Thyroid gland (tissue), 4 donors: ENCODE data around the gene INKA2. TPM values are rescaled to one million over a fixed set of nuclear protein-coding genes. Genes with fewer than 3 reads are reported as not detected.

Source experiments
- DNase-seq, 2 donors: peaks; one replicate each; pipeline ENCODE4 v3.0.0-alpha.2; 2019
- H3K27ac ChIP-seq, 3 donors: fragments of 200-600 bp; sonication (generic); 1 replicate in 2 of 3; 2 replicates in 1 of 3; pipeline ENCODE4 v1.5.1; 2016 to 2019; ENCODE audit warnings: mild to moderate bottlenecking in 1 of 3, moderate library complexity in 1 of 3
- H3K27me3 ChIP-seq: fragments of 200-600 bp; sonication (generic); one replicate; pipeline ENCODE4 v1.5.1; 2019
- H3K36me3 ChIP-seq, 2 donors: fragments of 200-600 bp; sonication (generic); one replicate each; pipeline ENCODE4 v1.5.1; 2016 to 2019
- H3K4me1 ChIP-seq, 2 donors: fragments of 200-600 bp; sonication (generic); one replicate each; pipeline ENCODE4 v1.5.1; 2017 to 2019
- H3K4me3 ChIP-seq, 3 donors: fragments of 200-600 bp; sonication (generic); replicated peaks in 1 of 3; 1 replicate in 2 of 3; 2 replicates in 1 of 3; pipeline ENCODE4 v1.5.1; 2016; ENCODE audit warnings: mild to moderate bottlenecking in 1 of 3
- H3K9me3 ChIP-seq: fragments of 200-600 bp; sonication (generic); one replicate; pipeline ENCODE4 v1.5.1; 2017
- CTCF ChIP-seq, 6 experiments: fragments of 200-600 bp in 3 of 6; fragments of 450-650 bp in 3 of 6; sonication (generic) in 3 of 6; IDR thresholded peaks; one replicate each; pipeline ENCODE4 v1.5.1; 2016 to 2019; ENCODE audit warnings: antibody characterized with exemption in 6 of 6, mild to moderate bottlenecking in 2 of 6, inconsistent platforms in 1 of 6, moderate library complexity in 1 of 6
- POLR2A ChIP-seq, 2 donors: fragments of 450-650 bp; IDR thresholded peaks; one replicate each; pipeline ENCODE4 v1.6.1; 2017; ENCODE audit warnings: antibody characterized with exemption in 2 of 2, mild to moderate bottlenecking in 2 of 2, moderate library complexity in 1 of 2
- WGBS, 2 donors: methylation state at CpG; one replicate each; pipeline ENCODE4 v1.1.5; 2017; 5-methylcytosine and 5-hydroxymethylcytosine counted together
- intact Hi-C: fragments of 100-400 bp; cut with DNase I; formaldehyde crosslinking; loops from one replicate; pipeline ENCODE4 v1.15.1; 2023
- total RNA-seq, 4 donors: library from RNA; depleted of rRNA; stranded (reverse); fragments of >200 nt; gene quantifications; one replicate each; pipeline ENCODE4 v1.2.3, GENCODE V29; 2016

Gene INKA2
- total RNA-seq, 4 donors from 2014 or later = 4.0 to 5.8 (median 4.4) TPM

GRCh38 chr1:111706921-111707320 is 32.3 kb downstream of the INKA2 start:
- no peaks in the 10 kb centered on the region for H3K9me3 ChIP-seq
- TF ChIP-seq POLR2A (IDR thresholded peaks at IDR 0.05) (no peak), CTCF (IDR thresholded peaks at IDR 0.05) (no peak)
- H3K4me1 ChIP-seq = no peaks in the 10 kb centered on the region
- H3K4me3 ChIP-seq = no peak overlapping the region
- intact Hi-C loops = no loop called here
- no peaks in the 10 kb centered on the region for H3K27me3 ChIP-seq
- H3K27ac ChIP-seq = no peak overlapping the region
- peaks cover 8 to 23% of the 10 kb centered on the region in 2 donors for H3K36me3 ChIP-seq
- WGBS, 2 donors = 82 to 94% methylated on average over 2 of the region's 2 CpGs
- no peak for DNase-seq

GRCh38 chr1:111705841-111706240 is 33.4 kb downstream of the INKA2 start:
- Histone ChIP-seq H3K4me1 (no peaks in the 10 kb centered on the region), H3K27me3 (no peaks in the 10 kb centered on the region), H3K27ac (no peak overlapping the region), H3K9me3 (no peaks in the 10 kb centered on the region), H3K4me3 (no peak overlapping the region), H3K36me3 (peaks cover 9 to 23% of the 10 kb centered on the region in 2 donors)
- TF ChIP-seq POLR2A (IDR thresholded peaks at IDR 0.05) (no peak), CTCF (IDR thresholded peaks at IDR 0.05) (no peak)
- no peak for DNase-seq
- WGBS, 2 donors = 79 to 84% methylated on average over 3 of the region's 3 CpGs
- intact Hi-C loops = no loop called here

- DNase-seq = no peak
- H3K27me3 ChIP-seq = no peaks in the 10 kb centered on the region
- no peak overlapping the region for H3K4me3 ChIP-seq
- intact Hi-C loops = no loop called here
- TF ChIP-seq CTCF (IDR thresholded peaks at IDR 0.05) = no peak
- TF ChIP-seq POLR2A (IDR thresholded peaks at IDR 0.05) = no peak
- peaks cover 18 to 31% of the 10 kb centered on the region in 2 donors for H3K36me3 ChIP-seq
- H3K9me3 ChIP-seq = no peaks in the 10 kb centered on the region
- H3K27ac ChIP-seq = no peak overlapping the region
- no peaks in the 10 kb centered on the region for H3K4me1 ChIP-seq
Observed at GRCh38 chr1:111704776-111705175, 34.4 kb downstream of the INKA2 start.

- Histone ChIP-seq H3K27ac (no peak overlapping the region), H3K36me3 (peaks cover 18 to 35% of the 10 kb centered on the region in 2 donors)
- intact Hi-C loops = no loop called here
Observed at GRCh38 chr1:111704240-111704639, 35.0 kb downstream of the INKA2 start.

GRCh38 chr1:111702504-111703050 is 36.6 kb downstream of the INKA2 start:
- intact Hi-C loops = no loop called here
- no peak overlapping the region for H3K27ac ChIP-seq
- DNase-seq = no peak
- no peaks in the 10 kb centered on the region for H3K27me3 ChIP-seq
- H3K9me3 ChIP-seq = no peaks in the 10 kb centered on the region
- TF ChIP-seq CTCF (IDR thresholded peaks at IDR 0.05) (no peak), POLR2A (IDR thresholded peaks at IDR 0.05) (no peak)
- H3K36me3 ChIP-seq = peaks cover 18 to 41% of the 10 kb centered on the region in 2 donors
- WGBS, 2 donors = 90 to 95% methylated on average over 5 of the region's 5 CpGs
- H3K4me3 ChIP-seq = no peak overlapping the region
- no peaks in the 10 kb centered on the region for H3K4me1 ChIP-seq

More at GRCh38 chr1:111704240-111704639, 35.0 kb downstream of the INKA2 start:
- no peaks in the 10 kb centered on the region for H3K27me3 ChIP-seq
- no peaks in the 10 kb centered on the region for H3K4me1 ChIP-seq
- WGBS, 2 donors = 88% methylated on average over 2 of the region's 2 CpGs
- TF ChIP-seq POLR2A (IDR thresholded peaks at IDR 0.05) (no peak), CTCF (IDR thresholded peaks at IDR 0.05) (no peak)
- DNase-seq = no peak
- no peak overlapping the region for H3K4me3 ChIP-seq
- H3K9me3 ChIP-seq = no peaks in the 10 kb centered on the region
